Activated naive CD8-positive, alpha-beta T cell treated with anti-CD3 and anti-CD28 coated beads for 36 hours (primary cell): ENCODE data around the gene AHCTF1. TPM values are rescaled to one million over a fixed set of nuclear protein-coding genes. Genes with fewer than 3 reads are reported as not detected.
A peak's percentile ranks its signal among the peaks of the same experiment; 100 is the strongest.
"Not testable (repeated sequence)": the region's sequence is repeated elsewhere in the genome, so short reads cannot be mapped to it uniquely, and the experiment has no call there.

Source experiments
- DNase-seq: peaks from one replicate; pipeline ENCODE4 v3.0.0; 2021
- H3K27ac Mint-ChIP-seq: one replicate; pipeline ENCODE4 v1.8.0; 2022; ENCODE audit warnings: mild to moderate bottlenecking, moderate library complexity, mixed read lengths
- H3K27me3 Mint-ChIP-seq: one replicate; pipeline ENCODE4 v1.8.0; 2022; ENCODE audit warnings: mild to moderate bottlenecking, mixed read lengths
- H3K36me3 Mint-ChIP-seq: one replicate; pipeline ENCODE4 v1.8.0; 2021; ENCODE audit warnings: mild to moderate bottlenecking, mixed read lengths
- H3K4me1 Mint-ChIP-seq: one replicate; pipeline ENCODE4 v1.8.0; 2021; ENCODE audit warnings: mixed read lengths
- H3K4me3 Mint-ChIP-seq: one replicate; pipeline ENCODE4 v1.8.0; 2022; ENCODE audit warnings: mild to moderate bottlenecking, moderate library complexity, mixed read lengths
- H3K9me3 Mint-ChIP-seq: one replicate; pipeline ENCODE4 v1.8.0; 2022; ENCODE audit warnings: mixed read lengths
- total RNA-seq, 2 experiments: library from RNA; stranded (reverse); gene quantifications; one replicate each; pipeline ENCODE4 v1.2.3, GENCODE V29; 2021

AHCTF1 gene
- total RNA-seq, 2 experiments from 2014 or later, result 52.2 to 62.2 TPM

DNA sequence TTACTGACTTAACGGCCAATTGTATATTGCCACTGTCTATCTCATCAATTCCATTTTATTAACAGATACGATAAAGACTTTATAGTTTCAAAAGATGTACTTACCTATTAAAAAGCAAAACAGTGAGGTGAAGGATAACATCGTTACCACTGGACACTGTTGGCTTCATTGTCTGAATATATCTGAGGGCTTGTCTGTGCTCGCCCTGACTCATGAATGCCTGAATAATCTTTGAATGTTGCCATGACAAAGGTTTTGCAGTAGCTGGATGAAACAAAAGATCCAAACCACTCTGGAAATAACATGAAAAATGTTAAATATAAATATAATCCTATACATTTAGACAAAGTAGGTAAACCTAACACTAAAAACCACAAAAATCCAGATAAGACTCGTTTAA is 46.4 kb downstream of the AHCTF1 start:
- not testable (repeated sequence) for H3K27ac Mint-ChIP-seq, H3K4me1 Mint-ChIP-seq, H3K9me3 Mint-ChIP-seq, H3K4me3 Mint-ChIP-seq, DNase-seq, H3K27me3 Mint-ChIP-seq
- H3K36me3 Mint-ChIP-seq, result peaks cover 16% of the 10 kb centered on the region

- no peak for DNase-seq
- H3K36me3 Mint-ChIP-seq, result peaks cover 31% of the 10 kb centered on the region
- no peak overlapping the region for H3K27ac Mint-ChIP-seq
- H3K27me3 Mint-ChIP-seq, result no peaks in the 10 kb centered on the region
- no peak overlapping the region for H3K4me3 Mint-ChIP-seq
- H3K4me1 Mint-ChIP-seq, result peaks cover 17% of the 10 kb centered on the region
- peaks cover 2% of the 10 kb centered on the region for H3K9me3 Mint-ChIP-seq
Observed at GRCh38 chr1:246878551-246878950, 53.2 kb downstream of the AHCTF1 start.

DNA sequence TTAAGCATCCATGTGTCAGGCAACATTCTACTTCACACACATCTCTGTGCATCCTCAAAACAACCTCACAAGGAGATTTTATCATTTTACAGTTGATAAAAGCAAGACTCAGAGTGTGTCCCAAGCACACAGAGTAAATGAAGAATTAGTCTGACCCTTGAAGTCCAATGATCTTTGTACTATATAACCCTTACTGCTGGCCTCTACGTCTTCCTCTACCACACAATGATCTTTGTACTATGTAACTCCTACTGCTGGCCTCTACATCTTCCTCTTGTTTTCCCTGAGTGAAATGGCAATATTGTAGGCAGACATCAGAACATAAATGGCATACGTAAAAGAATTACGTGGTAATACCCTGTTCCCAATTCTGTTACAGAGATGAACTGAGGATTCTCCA is 55.3 kb downstream of the AHCTF1 start:
- peaks cover 38% of the 10 kb centered on the region for H3K36me3 Mint-ChIP-seq
- H3K4me3 Mint-ChIP-seq, result no peak overlapping the region
- DNase-seq, result no peak
- peaks cover 18% of the 10 kb centered on the region for H3K4me1 Mint-ChIP-seq
- peaks cover 2% of the 10 kb centered on the region for H3K9me3 Mint-ChIP-seq
- no peaks in the 10 kb centered on the region for H3K27me3 Mint-ChIP-seq
- H3K27ac Mint-ChIP-seq, result no peak overlapping the region

DNA sequence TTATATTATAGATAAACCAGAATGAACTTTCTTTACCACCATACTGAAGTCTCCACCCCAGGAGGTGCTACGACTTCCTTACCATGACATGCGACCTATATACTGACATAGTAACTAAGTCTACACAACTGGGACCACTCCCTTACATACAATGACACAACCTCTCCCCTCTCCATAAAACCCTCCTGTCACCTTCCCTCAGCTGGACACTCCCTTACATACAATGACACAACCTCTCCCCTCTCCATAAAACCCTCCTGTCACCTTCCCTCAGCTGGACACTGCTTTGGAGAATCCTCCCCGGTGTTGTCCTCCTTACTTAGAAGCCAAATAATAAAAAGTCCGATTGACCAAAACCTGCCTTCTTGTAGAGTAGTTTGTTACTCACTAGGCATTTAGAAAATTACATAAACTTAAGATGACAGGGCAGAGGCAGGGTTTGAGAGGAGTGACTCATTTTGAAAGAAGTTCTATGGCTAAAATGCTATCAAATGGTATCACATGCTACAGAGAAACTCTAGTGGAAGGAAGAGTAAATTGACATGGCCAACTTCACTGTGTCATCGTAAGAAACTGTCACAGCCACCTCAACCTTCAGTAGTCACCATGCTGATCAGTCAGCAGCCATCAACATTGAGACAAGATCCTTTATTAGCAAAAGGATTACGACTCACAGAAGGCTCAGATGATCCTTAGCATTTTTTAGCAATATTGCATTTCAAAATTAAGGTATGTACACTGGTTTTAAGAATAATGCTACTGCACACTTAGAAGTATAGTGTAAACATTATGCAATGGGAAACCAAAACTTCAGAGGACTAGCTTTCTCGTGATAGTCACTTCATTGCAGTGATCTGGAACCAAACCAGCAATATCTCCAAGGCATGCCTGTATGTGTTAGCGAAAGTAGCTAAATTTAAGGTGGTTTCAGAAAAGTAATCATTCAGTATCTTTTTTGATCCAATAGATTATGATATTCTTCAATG is 56.4 kb downstream of the AHCTF1 start:
- peaks cover 39% of the 10 kb centered on the region for H3K36me3 Mint-ChIP-seq
- DNase-seq, result peak; percentile 4

GRCh38 chr1:246865921-246866320 is 65.8 kb downstream of the AHCTF1 start:
- no peaks in the 10 kb centered on the region for H3K27me3 Mint-ChIP-seq
- H3K4me1 Mint-ChIP-seq, result no peaks in the 10 kb centered on the region
- no peaks in the 10 kb centered on the region for H3K9me3 Mint-ChIP-seq
- no peak for DNase-seq
- H3K27ac Mint-ChIP-seq, result no peak overlapping the region
- no peak overlapping the region for H3K4me3 Mint-ChIP-seq
- peaks cover 19% of the 10 kb centered on the region for H3K36me3 Mint-ChIP-seq

More for the DNA sequence above, 56.4 kb downstream of the AHCTF1 start:
- Mint-ChIP-seq H3K4me1 (peaks cover 20% of the 10 kb centered on the region), H3K4me3 (no peak overlapping the region), H3K27me3 (no peaks in the 10 kb centered on the region), H3K27ac (peak overlapping the region; percentile 54), H3K9me3 (peaks cover 2% of the 10 kb centered on the region)

GRCh38 chr1:246863791-246864190 is 68.0 kb downstream of the AHCTF1 start:
- DNase-seq, H3K4me1 Mint-ChIP-seq, H3K27me3 Mint-ChIP-seq, H3K27ac Mint-ChIP-seq, H3K9me3 Mint-ChIP-seq, H3K4me3 Mint-ChIP-seq: not testable (repeated sequence)
- peaks cover 14% of the 10 kb centered on the region for H3K36me3 Mint-ChIP-seq

DNA sequence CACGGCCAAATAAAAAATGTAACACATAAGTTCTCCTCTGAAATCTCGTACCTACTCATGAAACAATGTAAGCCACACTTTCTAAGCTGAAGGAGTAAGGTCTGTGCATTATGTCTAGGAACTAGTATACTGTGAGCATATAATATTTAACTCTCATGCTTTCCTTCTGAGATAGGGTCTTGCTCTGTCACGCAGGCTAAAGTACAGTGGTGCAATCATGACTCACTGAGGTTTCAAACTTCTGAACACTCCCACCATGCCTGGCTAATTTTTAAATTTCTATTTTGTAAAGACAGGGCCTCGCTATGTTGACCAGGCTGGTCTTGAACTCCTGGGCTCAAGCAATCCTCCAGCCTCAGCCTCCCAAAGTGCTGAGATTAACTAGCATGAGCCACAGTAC is 71.3 kb downstream of the AHCTF1 start:
- DNase-seq, result no peak
- H3K27me3 Mint-ChIP-seq, result no peaks in the 10 kb centered on the region
- no peak overlapping the region for H3K27ac Mint-ChIP-seq
- peaks cover 21% of the 10 kb centered on the region for H3K36me3 Mint-ChIP-seq
- no peaks in the 10 kb centered on the region for H3K4me1 Mint-ChIP-seq
- H3K4me3 Mint-ChIP-seq, result no peak overlapping the region
- no peaks in the 10 kb centered on the region for H3K9me3 Mint-ChIP-seq

- DNase-seq, result no peak
- H3K36me3 Mint-ChIP-seq, result peaks cover 35% of the 10 kb centered on the region
- no peak overlapping the region for H3K4me3 Mint-ChIP-seq
- no peaks in the 10 kb centered on the region for H3K9me3 Mint-ChIP-seq
- H3K4me1 Mint-ChIP-seq, result no peaks in the 10 kb centered on the region
- H3K27ac Mint-ChIP-seq, result no peak overlapping the region
- H3K27me3 Mint-ChIP-seq, result no peaks in the 10 kb centered on the region
Observed at GRCh38 chr1:246856371-246856770, 75.4 kb downstream of the AHCTF1 start.

DNA sequence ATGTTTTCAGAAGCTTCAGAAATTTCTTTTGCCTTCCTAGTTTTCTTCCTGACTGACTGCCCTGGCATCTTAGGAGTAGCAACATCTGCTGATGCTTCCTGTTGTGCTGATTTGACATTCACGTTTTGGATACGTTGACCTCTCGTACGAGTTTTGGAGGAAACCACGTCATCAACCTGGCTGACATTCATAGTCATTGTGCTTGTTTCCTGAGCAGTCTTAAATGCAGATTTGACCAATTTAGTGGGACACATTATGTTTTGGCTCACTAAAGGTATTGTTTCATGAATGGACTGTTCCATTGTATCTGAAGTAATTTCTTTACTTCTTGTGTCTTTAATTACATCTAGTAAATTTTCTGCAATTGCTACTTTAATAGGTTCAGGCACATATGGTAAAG is 81.1 kb downstream of the AHCTF1 start:
- not testable (repeated sequence) for H3K4me1 Mint-ChIP-seq, H3K27ac Mint-ChIP-seq, DNase-seq, H3K27me3 Mint-ChIP-seq, H3K4me3 Mint-ChIP-seq, H3K9me3 Mint-ChIP-seq
- peaks cover 44% of the 10 kb centered on the region for H3K36me3 Mint-ChIP-seq

DNA sequence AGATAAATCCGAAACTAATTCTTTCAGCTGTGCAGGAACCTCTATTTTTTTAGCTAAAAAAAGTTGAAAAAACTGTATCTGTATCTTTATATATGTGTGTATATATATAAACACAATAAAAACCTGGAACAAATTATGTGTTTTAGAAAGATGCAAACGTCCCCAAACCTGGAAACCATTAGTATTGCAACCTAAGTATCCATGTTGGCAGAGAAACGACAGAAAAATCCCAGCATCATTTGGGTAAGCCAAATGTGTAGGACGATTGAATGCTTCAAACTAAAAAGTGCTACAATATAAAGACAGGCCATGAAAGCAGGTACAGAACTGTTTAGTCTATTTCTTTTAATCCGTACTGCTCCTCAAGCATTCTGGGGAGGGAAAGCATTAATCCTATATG is 87.9 kb downstream of the AHCTF1 start:
- Mint-ChIP-seq H3K4me3 (no peak overlapping the region), H3K27me3 (no peaks in the 10 kb centered on the region), H3K9me3 (no peaks in the 10 kb centered on the region), H3K27ac (no peak overlapping the region), H3K36me3 (peaks cover 34% of the 10 kb centered on the region), H3K4me1 (no peaks in the 10 kb centered on the region)
- no peak for DNase-seq

- not testable (repeated sequence) for H3K9me3 Mint-ChIP-seq, H3K27ac Mint-ChIP-seq, H3K4me1 Mint-ChIP-seq, DNase-seq, H3K4me3 Mint-ChIP-seq, H3K27me3 Mint-ChIP-seq
- peaks cover 22% of the 10 kb centered on the region for H3K36me3 Mint-ChIP-seq
Observed at GRCh38 chr1:246840761-246841160, 91.0 kb downstream of the AHCTF1 start.

DNA sequence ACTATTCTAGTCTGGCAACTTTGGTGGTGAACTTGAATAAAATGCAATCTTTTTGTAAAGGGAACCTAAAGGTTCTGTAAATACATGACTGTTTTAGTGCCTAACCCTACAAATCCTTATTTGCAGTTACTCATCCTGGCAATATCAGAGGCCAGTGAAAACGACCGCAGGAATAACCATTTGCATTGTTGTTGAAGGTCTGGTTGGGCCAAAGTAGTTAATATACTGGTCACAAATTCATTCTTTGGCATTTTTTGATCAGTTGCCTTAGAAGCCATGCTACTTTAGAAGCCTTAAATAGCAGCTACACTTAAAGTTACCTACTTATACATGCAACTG is 93.7 kb downstream of the AHCTF1 start:
- H3K4me3 Mint-ChIP-seq, result no peak overlapping the region
- H3K36me3 Mint-ChIP-seq, result peaks cover 14% of the 10 kb centered on the region
- H3K27ac Mint-ChIP-seq, result no peak overlapping the region
- no peaks in the 10 kb centered on the region for H3K27me3 Mint-ChIP-seq
- H3K9me3 Mint-ChIP-seq, result no peaks in the 10 kb centered on the region
- DNase-seq, result no peak
- H3K4me1 Mint-ChIP-seq, result peaks cover 8% of the 10 kb centered on the region

DNA sequence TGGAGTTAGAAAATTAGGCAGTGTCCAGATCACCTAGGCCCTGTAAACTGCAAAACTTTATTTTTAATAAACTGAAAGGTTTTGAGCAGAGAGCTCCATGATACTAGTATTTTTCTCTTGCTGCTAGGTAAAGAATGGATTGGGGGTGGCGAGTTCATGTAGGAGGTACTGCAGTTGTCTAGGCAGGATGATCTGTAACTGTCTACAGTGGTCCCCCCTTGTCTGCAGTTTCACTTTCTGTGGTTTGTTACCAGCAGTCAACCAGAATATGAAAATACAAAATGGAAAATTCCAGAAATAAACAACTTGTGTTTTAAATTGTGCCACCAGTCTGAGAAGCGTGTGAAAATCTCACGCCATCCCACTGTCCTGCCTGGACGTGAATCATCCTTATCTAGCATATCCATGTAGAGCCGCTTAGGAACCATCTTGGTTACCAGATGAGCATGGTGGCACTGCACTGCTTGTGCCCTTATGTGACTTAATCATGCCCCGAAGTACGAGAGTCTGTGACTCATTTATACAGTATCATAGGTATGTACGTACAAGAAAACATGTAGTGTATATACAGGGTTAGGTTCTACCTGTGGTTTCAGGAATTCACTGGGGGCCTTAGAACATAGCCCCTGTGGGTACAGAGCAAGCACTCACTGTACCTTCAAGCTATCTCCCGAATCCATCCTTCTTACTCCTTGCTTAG is 94.2 kb downstream of the AHCTF1 start:
- Mint-ChIP-seq H3K4me3 (no peak overlapping the region), H3K27me3 (no peaks in the 10 kb centered on the region), H3K4me1 (peaks cover 8% of the 10 kb centered on the region), H3K36me3 (peaks cover 9% of the 10 kb centered on the region), H3K9me3 (no peaks in the 10 kb centered on the region), H3K27ac (no peak overlapping the region)
- no peak for DNase-seq

- H3K4me3 Mint-ChIP-seq, result no peak overlapping the region
- peaks cover 9% of the 10 kb centered on the region for H3K36me3 Mint-ChIP-seq
- H3K9me3 Mint-ChIP-seq, result no peaks in the 10 kb centered on the region
- peaks cover 8% of the 10 kb centered on the region for H3K4me1 Mint-ChIP-seq
- H3K27ac Mint-ChIP-seq, result no peak overlapping the region
- H3K27me3 Mint-ChIP-seq, result peaks cover 3% of the 10 kb centered on the region
- DNase-seq, result no peak
Observed at GRCh38 chr1:246836209-246836966, 95.4 kb downstream of the AHCTF1 start.

GRCh38 chr1:246831543-246831942 is 100.2 kb downstream of the AHCTF1 start:
- H3K4me1 Mint-ChIP-seq, result no peaks in the 10 kb centered on the region
- DNase-seq, result no peak
- H3K9me3 Mint-ChIP-seq, result peaks cover 6% of the 10 kb centered on the region
- peaks cover 11% of the 10 kb centered on the region for H3K36me3 Mint-ChIP-seq
- peaks cover 14% of the 10 kb centered on the region for H3K27me3 Mint-ChIP-seq
- no peak overlapping the region for H3K27ac Mint-ChIP-seq
- no peak overlapping the region for H3K4me3 Mint-ChIP-seq
